HCEC 1CT (cell line): ENCODE measurements around the gene DBP.

Experiments used
- DNase-seq: peaks from one replicate; pipeline ENCODE4 v3.0.0-alpha.2; 2017

The DBP gene

DNA sequence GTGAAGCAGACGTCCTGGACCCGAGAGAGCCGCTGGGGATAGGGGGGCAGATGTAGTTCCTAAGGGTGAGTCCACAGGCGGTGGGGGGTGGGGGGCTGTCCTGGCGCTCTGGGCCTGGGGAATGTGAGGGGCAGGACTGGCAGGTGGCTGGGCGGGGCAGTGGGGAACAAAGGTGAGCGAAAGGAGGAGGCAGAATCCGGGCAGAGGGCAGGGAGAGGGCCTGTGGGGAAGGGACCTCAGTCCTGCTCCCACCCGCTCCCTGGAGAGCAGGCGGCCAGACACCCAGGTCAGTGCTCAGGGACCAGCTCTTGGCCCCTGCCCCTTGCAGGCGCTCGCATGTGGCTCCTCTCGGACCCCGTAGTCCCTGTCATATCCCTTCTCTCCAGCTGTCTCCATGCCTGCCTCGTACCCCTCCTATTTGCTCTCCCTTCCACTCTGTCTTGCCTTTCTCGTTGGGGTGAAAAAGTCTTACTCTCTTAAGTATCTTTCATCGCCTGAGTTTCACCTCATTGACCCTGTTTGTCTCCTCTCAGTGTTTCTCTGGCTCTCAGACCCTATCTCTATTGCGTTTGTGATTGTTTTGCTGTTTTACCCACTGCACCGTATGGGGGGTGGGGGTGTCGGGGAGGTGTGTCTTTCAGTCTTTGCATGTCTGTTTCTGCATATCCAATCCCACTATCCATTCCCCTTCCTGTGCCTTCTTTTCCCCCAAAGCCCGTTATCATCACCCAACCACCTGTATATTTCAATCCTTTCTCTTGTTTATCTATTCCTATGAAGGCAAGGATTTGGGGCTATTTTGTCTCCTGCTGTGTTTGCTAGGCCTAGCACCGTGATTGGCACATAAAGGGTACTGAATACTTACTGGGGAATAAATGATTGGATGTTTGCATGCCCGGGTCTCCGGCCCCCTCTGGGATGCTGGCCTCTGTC, 12.1 kb downstream of the DBP start:
- no peak for DNase-seq

DNA sequence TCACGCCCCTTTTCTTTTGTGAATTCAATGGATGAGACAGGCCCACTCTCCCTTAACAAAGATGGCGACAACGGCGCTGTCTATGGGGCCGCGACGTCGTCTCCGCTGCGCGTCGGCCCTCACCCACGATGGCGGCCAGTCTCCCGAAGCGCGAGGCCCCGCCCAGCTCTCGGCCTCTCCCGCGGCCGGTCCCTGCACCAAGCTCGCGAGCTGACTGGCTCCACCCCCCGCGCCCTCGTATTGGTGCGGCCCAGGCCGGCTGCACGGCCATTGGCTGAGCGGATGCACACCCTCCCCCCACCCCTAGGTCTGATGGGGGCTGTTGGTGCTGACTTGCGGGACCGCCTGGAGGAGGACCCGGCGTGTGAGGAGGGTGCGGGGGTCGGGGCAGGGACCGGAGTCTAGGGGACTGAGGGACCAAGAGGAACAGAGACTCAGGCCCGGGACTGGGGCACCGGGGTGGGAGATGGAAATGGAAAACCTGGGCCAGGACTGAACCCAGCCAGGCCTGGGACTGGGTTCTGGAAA, 13.0 kb downstream of the DBP start:
- peak; percentile 97 for DNase-seq

DNA sequence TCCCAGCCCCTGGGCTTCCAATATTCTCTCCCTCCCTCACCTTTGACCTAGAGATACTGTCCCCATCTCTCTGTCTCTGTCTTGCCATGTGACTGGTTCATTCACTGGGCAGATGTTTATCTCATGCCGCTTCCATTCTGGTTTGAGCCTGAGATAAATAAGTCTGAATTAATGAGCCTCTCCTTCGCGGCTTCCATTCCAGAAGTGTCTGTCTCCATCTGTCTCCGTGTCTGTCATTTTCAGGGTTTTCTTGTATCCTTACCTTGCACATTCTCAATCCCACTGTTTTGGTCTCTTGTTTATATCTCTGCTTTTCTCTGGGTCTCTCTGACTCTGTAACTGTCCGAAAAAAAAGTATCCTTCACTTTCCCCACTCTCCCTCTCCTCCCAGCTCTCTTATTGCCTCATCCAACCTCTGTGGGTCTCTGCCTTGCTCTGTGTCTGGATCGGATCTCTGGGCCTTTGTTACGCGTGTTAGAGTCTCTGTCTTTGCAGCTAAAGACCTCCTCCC, 13.6 kb downstream of the DBP start:
- no peak for DNase-seq

DNA sequence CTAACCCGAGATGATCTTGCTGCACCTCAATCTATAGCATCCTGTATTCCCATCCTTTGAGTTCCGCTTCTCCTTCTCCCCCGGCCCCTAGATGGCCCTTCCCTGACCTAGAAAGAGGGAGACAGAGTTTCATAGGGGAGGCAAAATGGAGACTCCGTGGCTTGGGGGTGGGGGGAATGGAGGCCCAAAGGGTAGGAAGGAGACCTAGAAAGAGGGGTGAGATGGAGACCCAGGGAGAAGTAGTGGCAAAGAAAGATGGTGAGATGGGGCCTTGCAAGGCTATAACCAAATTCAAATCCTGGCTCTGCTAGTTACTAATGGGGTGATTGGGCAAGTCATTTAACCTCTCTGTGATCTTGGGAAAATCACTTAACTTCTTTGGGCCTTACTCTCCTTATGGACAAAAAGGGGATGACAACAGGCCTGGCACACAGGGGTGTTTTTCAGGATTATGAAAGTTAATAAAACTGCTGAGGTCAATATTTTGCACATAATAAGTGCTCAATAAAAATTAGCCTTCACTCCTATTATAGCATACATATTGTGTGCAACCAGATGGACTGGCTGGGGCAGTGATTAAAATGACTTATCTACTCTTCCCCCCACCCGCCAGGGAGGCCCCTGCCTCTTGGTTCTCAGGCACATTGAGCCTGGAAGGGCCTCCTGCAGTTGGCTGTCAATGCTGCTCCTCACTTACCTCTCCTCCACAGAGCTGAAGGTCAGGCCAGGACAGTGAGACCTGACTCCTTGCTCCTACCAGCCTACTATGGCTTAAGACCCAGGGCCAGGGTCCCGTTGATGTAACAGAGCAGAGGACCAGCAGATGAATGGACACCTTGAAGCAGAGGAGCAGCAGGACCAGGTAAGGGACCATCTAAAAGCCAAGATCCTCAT, 17.2 kb downstream of the DBP start:
- peak; percentile 38 for DNase-seq

DNA sequence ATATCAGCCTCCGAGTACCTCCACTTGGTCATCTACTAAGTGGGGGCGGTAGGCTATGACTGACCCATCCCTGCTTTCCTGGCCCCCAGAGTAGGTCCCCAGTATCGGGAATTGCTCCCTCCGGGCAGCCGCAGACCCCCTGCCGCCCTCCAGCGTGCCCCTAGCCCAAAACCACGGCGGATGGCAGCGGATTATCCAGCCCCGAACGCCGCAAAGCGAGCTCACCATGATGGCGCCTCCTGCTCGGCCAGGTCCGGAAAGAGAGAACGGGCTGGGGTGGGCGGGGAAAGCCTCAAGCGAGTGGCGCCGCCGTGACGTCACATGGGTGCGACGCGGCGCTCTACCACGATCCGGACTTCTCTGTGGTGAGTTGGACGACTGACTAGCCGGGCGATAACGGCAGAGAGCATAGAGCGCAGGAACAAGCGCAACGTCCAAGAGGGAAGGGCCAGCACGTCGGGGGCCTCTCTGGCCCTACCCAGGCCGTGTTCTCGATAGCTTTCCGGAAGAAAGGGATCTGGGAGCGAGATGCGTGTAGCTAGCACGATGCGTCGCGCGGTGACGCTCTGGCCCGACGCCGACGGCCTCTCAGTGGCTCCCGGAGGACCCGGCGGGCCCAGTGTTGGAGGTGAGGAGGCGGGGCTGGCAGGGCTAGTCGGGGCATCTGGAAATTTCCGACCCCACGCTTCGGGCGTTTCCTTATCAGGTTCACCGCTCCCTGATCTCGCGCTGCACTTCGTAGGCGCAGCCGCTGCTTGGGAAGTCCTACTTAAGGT, 18.1 kb downstream of the DBP start, which contains the start of the genes RPL18 and SPHK2:
TSS of gene RPL18 (minus strand) at position 263 of the 776 bp plus-strand sequence. CDS start at position 228, 35 bp downstream.
TSS of gene SPHK2 (plus strand) at position 591 of the 776 bp plus-strand sequence. CDS start 1,009 bp downstream, outside the sequence.
- peak; percentile 100 for DNase-seq

DNA sequence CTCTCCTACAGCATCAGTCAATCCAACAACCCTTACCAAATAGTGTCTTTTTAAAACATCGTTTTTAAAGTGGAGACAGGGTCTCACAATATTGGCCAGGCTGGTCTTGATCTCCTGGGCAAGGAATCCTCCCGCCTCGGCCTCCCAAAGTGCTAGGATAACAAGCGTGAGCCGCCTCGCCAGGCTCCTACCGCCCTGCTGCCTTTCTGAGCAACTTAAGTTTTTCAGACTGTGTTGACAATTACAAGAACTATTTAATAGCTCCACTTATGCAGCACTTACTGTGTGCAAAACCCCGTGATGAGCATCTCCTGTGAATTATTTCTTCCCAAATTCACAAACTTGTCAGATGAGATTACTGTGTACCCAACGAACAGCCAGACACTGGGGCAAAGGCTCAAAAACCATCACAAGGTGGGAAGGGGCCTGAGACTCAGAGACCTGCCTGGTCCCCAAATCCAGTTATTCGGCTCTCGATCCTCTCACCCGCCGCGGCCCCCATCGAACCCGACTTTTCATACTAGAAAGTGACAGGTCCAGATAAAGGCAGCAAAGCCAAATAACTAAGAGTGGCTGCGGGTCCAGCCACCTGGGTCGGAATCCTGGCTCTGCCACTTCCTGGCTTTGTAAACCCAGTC, 18.8 kb downstream of the DBP start:
- no peak for DNase-seq

DNA sequence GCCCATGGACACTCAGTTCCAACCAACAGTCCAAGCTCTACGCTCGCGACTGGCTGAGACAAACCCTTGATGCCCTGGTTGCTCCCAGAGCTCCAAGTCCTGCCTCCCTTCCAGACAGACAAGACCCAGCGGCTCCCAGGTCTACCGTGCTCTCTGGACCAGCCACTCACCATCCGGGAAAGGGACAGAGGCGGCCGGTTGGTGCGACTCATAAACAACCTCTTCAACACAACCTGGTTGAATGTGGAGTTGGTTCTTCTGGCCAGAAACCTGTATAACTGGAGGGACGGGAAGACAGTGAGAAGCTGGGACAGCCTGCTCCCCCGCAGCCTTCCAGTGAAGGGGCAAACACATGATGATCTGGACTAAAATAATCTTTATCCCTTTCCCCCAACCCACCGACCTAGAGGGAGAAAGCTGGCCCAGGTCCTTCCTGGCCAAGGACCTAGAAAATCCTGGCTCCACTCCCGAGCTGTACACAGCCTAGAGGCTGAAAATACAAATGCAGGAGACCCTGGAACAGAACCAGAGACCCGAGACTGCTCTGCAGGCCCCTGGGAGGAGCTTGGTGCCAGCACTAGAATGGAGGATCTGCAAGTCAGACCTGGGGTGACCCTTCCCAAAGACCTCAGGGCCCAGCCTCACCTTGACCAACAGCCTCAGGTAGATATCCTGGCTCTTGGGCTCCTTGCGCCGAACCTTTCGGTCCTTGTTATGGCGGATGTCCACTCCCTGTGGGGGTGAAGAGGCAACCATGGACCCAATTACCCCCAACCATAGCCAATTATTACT, 19.8 kb downstream of the DBP start:
- DNase-seq = no peak

DNA sequence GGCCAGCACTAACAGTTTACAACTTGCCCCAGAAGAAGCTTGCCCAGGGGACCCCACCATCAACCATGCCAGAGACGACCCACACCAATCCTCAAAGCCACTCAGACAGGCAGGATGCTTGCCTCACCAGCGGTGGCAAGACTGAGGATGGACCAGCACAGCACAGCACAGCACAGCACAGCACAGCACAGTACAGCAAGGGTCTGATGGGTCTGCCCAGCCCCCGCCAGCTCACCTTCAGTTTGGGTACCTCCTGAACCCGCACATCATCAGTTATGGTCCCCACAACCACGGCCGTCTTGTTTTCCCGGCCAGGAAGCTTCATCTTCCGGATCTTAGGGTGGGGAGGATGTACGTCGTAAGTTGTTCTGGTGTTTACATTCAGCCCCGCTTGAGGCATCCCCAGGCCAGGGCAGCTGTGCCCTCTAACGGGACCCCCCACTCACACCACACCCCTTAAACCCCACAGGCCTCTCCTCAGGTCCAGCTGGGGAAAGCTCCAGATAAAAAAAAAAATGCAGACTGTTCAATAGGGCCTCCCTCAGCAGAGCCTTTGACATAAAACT, 20.6 kb downstream of the DBP start:
- DNase-seq = no peak

DNA sequence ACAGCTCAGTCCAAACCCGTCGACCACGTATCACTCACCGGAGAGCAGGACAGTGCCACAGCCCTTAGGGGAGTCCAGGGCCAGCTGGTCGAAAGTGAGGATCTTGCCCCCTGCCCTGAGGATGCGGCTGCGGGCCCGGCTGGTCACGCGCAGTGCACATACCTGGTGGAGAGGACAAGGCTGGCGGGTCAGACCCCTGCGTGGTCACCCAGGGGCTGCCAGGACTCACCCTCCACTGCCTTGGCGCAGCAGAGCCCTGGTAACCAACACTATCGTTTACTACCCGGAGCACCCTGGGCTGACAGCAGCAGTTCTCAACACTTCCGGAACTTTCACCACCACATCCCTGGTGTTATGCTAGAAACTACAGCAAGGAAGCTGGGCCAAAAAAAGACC, 21.1 kb downstream of the DBP start:
- DNase-seq = no peak

DNA sequence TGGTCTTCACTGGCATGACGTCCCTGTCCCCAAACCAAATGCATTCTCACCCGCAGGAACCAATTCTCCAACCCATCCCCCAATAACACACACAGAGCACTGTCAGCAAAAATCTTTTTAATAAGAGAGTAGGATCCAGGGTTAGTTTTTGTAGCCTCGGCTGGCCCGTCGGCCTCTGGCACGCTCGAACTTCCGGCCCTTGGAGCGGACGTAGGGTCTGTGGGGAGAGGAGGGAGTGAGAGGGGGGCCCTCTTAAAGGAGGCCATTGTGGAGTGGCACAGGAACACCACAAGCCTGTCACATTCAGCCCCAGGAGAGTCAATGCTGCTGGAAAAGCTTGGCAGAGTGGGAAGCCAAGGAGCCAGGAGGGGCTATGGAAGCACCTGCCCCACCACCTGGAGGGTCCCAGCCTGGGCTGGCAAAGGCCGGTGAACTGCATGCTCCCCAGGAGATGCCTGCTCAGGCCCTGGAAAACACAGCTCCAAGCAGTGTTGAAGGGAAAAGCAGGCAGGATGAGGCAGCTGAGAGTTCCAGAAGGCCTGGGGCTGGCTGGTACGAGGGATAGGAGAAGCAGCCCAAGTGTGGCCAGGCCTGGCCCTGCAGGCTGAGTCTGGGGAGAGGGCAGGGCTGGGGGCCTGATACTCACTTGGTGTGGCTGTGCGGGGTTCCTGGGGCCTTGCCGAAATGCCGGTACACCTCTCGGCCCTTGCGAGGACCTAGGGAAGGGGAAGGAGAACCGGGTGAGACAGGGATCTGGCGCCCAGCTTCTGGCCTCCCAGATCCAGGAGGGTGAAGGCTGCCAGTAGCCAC, 21.7 kb downstream of the DBP start:
- DNase-seq = no peak

DNA sequence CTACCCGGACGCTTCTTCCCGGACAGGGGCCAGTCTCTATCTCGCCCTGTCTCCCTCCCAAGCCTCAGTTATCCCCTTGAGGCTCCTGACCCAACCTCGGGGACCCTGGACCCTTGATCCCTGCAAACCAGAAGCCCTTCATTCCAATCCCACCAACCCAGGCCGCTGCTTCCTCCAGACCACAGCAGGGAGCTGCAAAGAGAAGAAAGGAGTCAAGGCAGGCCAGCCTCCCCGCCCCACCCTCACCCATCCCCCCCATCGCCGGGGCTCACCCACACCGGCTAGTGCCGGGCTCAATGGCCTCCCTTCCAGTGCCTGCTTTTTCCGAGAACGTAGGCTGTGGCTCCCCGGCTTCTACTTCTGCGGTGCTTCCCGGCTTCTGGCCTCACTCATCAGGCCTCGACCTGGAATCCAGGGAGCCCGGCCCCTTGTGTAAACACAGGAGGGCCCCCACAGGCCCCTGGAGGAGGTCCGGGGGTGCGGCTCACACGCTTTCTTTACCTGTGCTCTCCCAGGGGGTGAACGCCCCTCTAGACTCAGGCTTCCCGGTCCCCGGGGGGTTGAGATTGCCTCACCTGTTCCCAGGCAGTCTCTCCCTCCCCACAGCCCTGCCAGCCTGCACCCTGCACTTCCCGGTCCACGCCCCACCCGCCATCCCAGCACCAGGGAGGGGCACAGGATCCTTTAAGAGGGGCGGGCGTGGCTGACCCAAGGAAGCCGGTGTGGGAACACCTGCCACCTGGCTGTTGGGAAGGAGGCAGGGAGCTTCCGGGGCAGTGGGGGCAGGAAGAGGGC, 22.5 kb downstream of the DBP start, which contains the start of gene FAM83E:
TSS of gene FAM83E (minus strand) at position 641 of the 795 bp plus-strand sequence. CDS start 1,704 bp downstream, outside the sequence.
- peak; percentile 1 for DNase-seq

DNA sequence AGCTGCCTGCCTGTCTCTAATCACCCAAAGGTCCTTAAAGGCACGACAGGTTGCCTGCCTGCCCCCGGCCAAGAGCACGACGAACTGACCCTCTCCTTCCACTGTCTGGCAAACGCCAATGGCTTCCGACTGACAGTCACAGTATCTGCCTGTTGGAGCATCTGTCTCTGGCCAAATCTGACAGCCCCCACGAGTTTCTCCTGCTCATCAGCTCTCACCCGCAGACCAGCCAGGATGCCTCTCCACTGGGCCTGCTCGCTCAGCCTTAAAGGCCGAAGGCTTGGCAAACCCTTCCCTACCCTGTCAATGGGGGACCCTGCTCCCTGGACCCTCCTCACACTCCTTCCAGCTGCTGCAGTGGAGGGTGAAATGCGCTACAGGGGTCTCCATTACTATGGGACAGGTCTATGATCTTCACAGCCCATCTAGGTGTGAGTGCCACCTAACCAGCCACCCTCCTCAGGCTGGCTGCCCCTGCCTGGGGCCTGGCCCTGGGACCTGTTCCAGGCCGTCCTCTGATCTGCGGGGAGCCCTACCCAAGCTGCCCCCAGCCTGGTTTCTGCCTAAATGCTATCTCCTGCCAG, 23.2 kb downstream of the DBP start:
- DNase-seq = no peak

DNA sequence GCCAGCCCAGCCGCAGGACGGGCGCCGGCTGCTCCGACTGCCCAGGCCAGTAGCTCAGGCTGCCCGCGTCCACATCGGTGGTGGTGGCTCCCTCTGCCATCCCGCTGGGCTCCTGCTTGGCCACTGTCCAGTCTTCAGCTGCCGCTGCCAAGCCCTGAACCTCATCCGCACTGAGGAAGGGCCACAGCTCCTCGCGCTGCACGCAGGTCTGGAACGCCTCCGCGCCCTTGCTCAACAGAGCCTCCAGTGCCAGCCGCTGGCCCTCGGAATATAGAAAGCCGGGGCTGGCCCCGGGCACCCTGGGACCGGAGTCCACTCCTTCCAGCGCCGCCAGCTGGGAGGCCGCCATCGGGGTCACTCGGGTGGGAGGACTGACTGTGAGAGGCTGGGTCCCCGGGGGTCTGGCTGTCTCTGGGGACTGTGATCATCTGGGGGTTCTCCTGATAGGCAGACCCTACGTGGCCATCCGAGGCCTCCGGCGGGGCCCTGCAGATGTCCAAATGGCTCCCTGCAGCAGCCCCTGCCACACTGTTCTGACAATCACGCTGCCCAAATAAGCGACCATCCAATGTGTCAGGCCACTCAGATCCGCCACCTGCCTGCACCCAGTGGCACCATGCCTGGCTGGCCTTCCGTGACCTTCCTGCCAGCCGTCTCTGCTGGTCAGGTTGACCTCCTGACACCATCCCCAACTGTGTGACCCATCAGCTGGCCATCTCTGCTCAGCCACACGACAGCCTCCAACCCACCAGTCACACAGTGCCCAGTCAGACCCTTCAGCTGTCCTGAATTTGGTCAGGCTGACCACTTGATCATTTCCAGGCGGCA, 23.9 kb downstream of the DBP start:
- no peak for DNase-seq

DNA sequence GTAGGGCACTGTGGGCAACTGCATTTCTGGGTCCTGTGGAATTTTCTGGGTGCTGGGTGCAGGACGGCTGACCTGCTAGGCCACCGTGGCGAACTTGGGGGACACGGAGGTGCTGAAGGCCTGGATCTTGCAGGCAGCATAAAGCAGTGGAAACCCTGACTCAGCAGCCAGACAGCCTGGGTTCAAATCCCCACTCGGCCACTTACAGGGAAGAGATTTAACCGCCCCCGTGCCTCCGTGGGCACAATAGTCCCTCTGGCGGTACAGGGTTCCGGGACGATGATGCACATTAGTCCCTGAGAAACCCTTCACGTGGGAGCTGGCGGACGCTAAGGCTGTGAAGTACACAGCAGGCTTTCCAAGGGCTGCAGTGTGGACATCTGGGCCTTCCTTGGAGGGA, 25.3 kb downstream of the DBP start:
- no peak for DNase-seq

DNA sequence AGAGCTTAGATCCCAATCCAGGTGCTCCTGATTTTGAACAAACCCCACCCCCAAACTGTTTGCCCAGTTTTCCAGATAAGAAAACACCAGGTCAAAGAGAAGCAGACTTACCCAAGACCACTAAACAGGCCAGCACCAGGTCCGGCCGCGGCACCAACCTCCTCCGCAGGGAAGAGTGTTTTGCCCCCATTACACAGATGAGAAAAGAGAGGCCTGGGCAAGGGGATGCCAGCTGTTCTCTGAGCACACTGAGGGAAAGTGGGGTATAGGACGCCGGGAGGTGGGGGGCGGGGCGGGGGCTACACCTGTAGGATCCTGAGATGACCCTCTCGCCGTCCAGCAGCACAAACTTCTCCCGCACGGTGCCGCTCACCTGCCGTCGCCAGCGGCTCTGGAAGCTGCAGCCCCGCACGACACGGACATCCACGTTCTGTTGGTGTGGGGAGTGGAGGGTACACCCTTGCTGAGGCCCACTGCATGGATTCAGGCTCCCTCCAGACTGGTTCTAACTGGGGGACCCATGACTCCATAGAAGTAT, 27.5 kb downstream of the DBP start:
- no peak for DNase-seq

DNA sequence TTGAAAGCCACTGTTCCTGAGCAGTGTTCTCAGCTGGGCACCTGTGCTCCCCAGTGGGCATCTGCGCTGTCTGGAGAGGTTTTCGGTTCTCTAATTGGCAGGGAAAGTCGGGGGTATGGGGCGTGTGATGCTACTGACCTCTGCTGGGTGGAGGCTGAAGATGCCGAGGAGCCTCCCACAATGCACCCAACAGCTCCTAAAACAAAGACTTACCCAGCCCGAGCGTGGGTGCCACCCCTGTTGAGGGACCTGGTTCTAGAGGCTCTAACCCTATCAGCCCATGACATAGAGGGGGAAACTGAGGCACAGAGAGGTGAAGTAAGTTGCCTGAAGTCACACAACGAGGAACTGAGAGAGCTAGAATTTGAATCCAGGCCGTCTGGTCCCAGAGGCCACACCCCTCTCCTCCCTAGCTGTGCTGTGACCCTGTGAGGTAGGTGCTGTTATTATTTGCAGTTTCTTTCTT, 28.3 kb downstream of the DBP start:
- peak; percentile 38 for DNase-seq

DNA sequence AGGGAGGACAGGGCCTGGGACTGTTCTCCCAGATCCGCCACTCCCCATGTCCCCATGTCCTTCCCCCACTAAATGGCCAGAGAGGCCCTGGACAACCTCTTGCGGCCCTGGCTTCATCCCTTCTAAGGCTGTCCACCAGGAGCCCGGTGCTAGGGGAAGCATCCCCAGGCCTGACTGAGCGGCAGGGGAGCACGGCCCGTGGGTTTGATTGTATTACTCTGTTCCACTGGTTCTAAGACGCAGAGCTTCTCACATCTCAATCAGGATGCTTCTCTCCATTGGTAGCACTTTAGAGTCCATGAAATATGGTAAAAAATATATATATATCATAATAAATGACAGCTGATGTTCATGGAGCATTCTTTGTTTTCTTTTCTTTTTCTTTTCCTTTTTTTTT, 29.8 kb downstream of the DBP start:
- no peak for DNase-seq
